Uterus (tissue), 2 donors: Measurements from ENCODE around the gene EED.

Experiments
- POLR2A ChIP-seq, 2 donors: fragments of 450-650 bp; IDR thresholded peaks; one replicate each; pipeline ENCODE4 v1.6.1; 2016; ENCODE audit warnings: antibody characterized with exemption in 2 of 2, mild to moderate bottlenecking in 1 of 2, moderate library complexity in 1 of 2
- TF ChIP-seq, protein P1 (sequence below), 4 experiments: fragments of 200-600 bp in 2 of 4; fragments of 450-650 bp in 2 of 4; sonication (generic) in 2 of 4; IDR thresholded peaks; one replicate each; pipeline ENCODE4 v1.5.1; 2016 to 2019; ENCODE audit warnings: antibody characterized with exemption in 4 of 4, mild to moderate bottlenecking in 2 of 4, moderate library complexity in 1 of 4

DNA sequence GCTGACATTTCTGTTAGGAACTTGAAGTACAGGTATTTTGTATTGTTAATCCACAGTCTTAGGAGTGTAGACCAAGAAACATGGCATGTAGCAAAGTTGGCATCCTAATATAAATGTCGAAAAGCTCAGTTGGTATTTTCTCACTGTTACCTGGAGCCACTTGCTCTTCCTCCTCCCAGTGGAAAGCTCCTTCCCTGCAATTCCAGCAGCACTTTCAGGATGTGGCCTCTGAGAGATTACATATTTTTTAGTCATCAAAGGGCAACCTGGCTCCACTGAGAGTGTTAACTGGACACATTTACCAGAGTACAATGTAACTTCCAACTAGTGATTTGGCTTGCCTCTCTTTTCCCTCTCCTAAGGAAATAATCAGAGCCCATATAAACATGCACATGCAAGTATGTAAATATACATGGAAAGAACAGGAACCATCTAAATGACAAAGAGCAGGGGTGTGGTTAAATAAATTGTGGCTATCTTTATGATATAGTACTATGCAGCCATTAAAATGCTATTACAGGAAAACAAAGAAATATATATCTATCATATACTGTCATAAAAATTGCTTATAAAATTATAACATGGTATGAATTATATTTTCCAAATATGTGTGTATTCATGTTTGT lies 14.3 kb upstream of the EED start:
- no peak for TF ChIP-seq POLR2A (IDR thresholded peaks at IDR 0.05)
- TF ChIP-seq, protein P1, sequence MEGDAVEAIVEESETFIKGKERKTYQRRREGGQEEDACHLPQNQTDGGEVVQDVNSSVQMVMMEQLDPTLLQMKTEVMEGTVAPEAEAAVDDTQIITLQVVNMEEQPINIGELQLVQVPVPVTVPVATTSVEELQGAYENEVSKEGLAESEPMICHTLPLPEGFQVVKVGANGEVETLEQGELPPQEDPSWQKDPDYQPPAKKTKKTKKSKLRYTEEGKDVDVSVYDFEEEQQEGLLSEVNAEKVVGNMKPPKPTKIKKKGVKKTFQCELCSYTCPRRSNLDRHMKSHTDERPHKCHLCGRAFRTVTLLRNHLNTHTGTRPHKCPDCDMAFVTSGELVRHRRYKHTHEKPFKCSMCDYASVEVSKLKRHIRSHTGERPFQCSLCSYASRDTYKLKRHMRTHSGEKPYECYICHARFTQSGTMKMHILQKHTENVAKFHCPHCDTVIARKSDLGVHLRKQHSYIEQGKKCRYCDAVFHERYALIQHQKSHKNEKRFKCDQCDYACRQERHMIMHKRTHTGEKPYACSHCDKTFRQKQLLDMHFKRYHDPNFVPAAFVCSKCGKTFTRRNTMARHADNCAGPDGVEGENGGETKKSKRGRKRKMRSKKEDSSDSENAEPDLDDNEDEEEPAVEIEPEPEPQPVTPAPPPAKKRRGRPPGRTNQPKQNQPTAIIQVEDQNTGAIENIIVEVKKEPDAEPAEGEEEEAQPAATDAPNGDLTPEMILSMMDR (IDR thresholded peaks at IDR 0.05), result no peak
